Vein endothelial cell (primary cell): ENCODE data around the gene OR56B1. TPM values are rescaled to one million over a fixed set of nuclear protein-coding genes. Genes with fewer than 3 reads are reported as not detected.

ENCODE experiments used
- total RNA-seq: library from RNA; depleted of rRNA; stranded (reverse); fragments of >200 nt; gene quantifications from 2 replicates; pipeline ENCODE4 v1.2.3, GENCODE V29; 2012

The OR56B1 gene
- total RNA-seq: not detected in 2 replicates

GRCh38 chr11:5736396-5736795, at the start of gene OR56B1:
Gene OR56B1, plus strand, starts transcription at chr11:5736448. Its CDS starts 69 bp downstream, at chr11:5736517.

GRCh38 chr11:5689551-5689983, 46.7 kb upstream of the OR56B1 start, which contains the start of gene TRIM22:
Gene TRIM22, plus strand, starts transcription at chr11:5689790. Its CDS starts 6,443 bp downstream, at chr11:5696233.

GRCh38 chr11:5753943-5754342, 17.7 kb downstream of the OR56B1 start, which contains the start of gene OR52N4:
Gene OR52N4, plus strand, starts transcription at chr11:5754243. Its CDS starts 498 bp downstream, at chr11:5754741.

GRCh38 chr11:5783255-5783654, 47.0 kb downstream of the OR56B1 start, which contains the start of gene OR52N5:
Gene OR52N5, minus strand, starts transcription at chr11:5783355. Its CDS starts 4,721 bp downstream, at chr11:5778634.

Other genes with a start within 250 kb of the OR56B1 start
- gene OR52D1, start 247.8 kb upstream of the OR56B1 start, total RNA-seq: not detected in 2 replicates
- not detected in 2 replicates for gene UBQLN3, start 226.5 kb upstream of the OR56B1 start, total RNA-seq
- gene UBQLNL, start 219.7 kb upstream of the OR56B1 start, total RNA-seq: under 0.01 and 0.10 TPM in 2 replicates
- 0.65 TPM in 1 of 2 replicates, not detected in the other for gene OR52H1, start 187.9 kb upstream of the OR56B1 start, total RNA-seq
- not detected in 2 replicates for gene OR52B6, start 155.6 kb upstream of the OR56B1 start, total RNA-seq
- 2.1 and 2.3 TPM in 2 replicates for gene TRIM6, start 139.8 kb upstream of the OR56B1 start, total RNA-seq
- gene TRIM34, start 111.4 kb upstream of the OR56B1 start, total RNA-seq: 11.3 and 13.1 TPM in 2 replicates
- gene TRIM5, start 51.4 kb upstream of the OR56B1 start, total RNA-seq: 81.9 and 89.2 TPM in 2 replicates
- 112 and 131 TPM in 2 replicates for gene TRIM22, start 46.7 kb upstream of the OR56B1 start, total RNA-seq
- not detected in 2 replicates for gene OR52N4, start 17.8 kb downstream of the OR56B1 start, total RNA-seq
- not detected in 2 replicates for gene OR52N5, start 46.9 kb downstream of the OR56B1 start, total RNA-seq
- not detected in 2 replicates for gene OR52N1, start 54.8 kb downstream of the OR56B1 start, total RNA-seq
- gene OR52N2, start 72.5 kb downstream of the OR56B1 start, total RNA-seq: not detected in 2 replicates
- not detected in 2 replicates for gene OR52E6, start 105.4 kb downstream of the OR56B1 start, total RNA-seq
- not detected in 2 replicates for gene OR52E8, start 121.2 kb downstream of the OR56B1 start, total RNA-seq
- gene OR52E4, start 144.2 kb downstream of the OR56B1 start, total RNA-seq: not detected in 2 replicates
- not detected in 2 replicates for gene OR52E5, start 156.8 kb downstream of the OR56B1 start, total RNA-seq
- gene OR56A3, start 205.8 kb downstream of the OR56B1 start, total RNA-seq: not detected in 2 replicates
- gene OR56A5, start 232.0 kb downstream of the OR56B1 start, total RNA-seq: not detected in 2 replicates